Endodermal cell (in vitro differentiated cells): Measurements from ENCODE around the gene ELMO1. TPM values are rescaled to one million over a fixed set of nuclear protein-coding genes. Genes with fewer than 3 reads are reported as not detected.

Experiments
- DNase-seq: peaks from one replicate; pipeline ENCODE4 v3.0.0-alpha.2; 2017
- H3K27ac ChIP-seq: 2 replicates; pipeline ENCODE4 v1.5.1; 2013; ENCODE audit warnings: mild to moderate bottlenecking, low read depth, low read length, moderate library complexity
- H3K27me3 ChIP-seq: 2 replicates; pipeline ENCODE4 v1.6.1; 2013; ENCODE audit warnings: mild to moderate bottlenecking, low read length, moderate library complexity; ENCODE audit not compliant: insufficient read depth, control insufficient read depth, poor library complexity, severe bottlenecking
- H3K36me3 ChIP-seq: 2 replicates; pipeline ENCODE4 v1.7.0; 2013; ENCODE audit warnings: mild to moderate bottlenecking, low read length, moderate library complexity; ENCODE audit not compliant: control insufficient read depth, insufficient read depth
- H3K4me1 ChIP-seq: one replicate; pipeline ENCODE4 v1.7.0; 2013; ENCODE audit warnings: low read length; ENCODE audit not compliant: control insufficient read depth, insufficient read depth
- H3K4me3 ChIP-seq: 2 replicates; pipeline ENCODE4 v1.5.1; 2013; ENCODE audit warnings: mild to moderate bottlenecking, low read length, moderate library complexity
- H3K9ac ChIP-seq: 2 replicates; pipeline ENCODE4 v1.6.1; 2013; ENCODE audit warnings: mild to moderate bottlenecking, low read length, moderate library complexity; ENCODE audit not compliant: poor library complexity, severe bottlenecking; ENCODE audit errors: extremely low read depth
- H3K9me3 ChIP-seq: 2 replicates; pipeline ENCODE4 v1.6.1; 2013; ENCODE audit warnings: mild to moderate bottlenecking, low read length, moderate library complexity; ENCODE audit not compliant: control insufficient read depth
- H3K27ac Mint-ChIP-seq: 2 replicates; pipeline ENCODE4 v1.8.0; 2020; ENCODE audit warnings: mixed read lengths
- H3K27me3 Mint-ChIP-seq: 2 replicates; pipeline ENCODE4 v1.8.0; 2021; ENCODE audit warnings: mild to moderate bottlenecking, mixed read lengths; ENCODE audit not compliant: insufficient read depth
- H3K36me3 Mint-ChIP-seq: 2 replicates; pipeline ENCODE4 v1.8.0; 2020; ENCODE audit warnings: low read depth, mixed read lengths
- H3K4me1 Mint-ChIP-seq: 2 replicates; pipeline ENCODE4 v1.8.0; 2020; ENCODE audit warnings: mixed read lengths
- H3K4me3 Mint-ChIP-seq: 2 replicates; pipeline ENCODE4 v1.8.0; 2020; ENCODE audit warnings: mild to moderate bottlenecking, moderate library complexity, mixed read lengths
- H3K9me3 Mint-ChIP-seq: 2 replicates; pipeline ENCODE4 v1.8.0; 2020; ENCODE audit warnings: mild to moderate bottlenecking, mixed read lengths
- WGBS, 2 experiments: methylation state at CpG; one replicate each; pipeline versions ENCODE4 v1.1.5 to v1.1.7; 2013; ENCODE audit warnings: missing lambda C conversion rate in 2 of 2, mixed read lengths in 1 of 2; ENCODE audit not compliant: insufficient coverage in 1 of 2, insufficient read length in 1 of 2; 5-methylcytosine and 5-hydroxymethylcytosine counted together
- total RNA-seq, 2 donors: library from RNA; stranded (reverse); fragmentation: NEBNext Ultra II Directional in 1 of 2; extraction: Animal tissue kit (Norgen Biotek cat#: 25700) in 1 of 2; gene quantifications; 2 replicates in 1 of 2; 3 replicates in 1 of 2; pipeline ENCODE4 v1.2.1, GENCODE V29; 2021
- TF ChIP-seq, protein P1 (sequence below): fragments of 200-600 bp; sonication (generic); conservative IDR thresholded peaks from 2 replicates; pipeline ENCODE4 v1.5.0; 2021; ENCODE audit warnings: antibody characterized with exemption, mild to moderate bottlenecking

The ELMO1 gene
- total RNA-seq, 2 donors from 2014 or later = 120 to 131 TPM

DNA sequence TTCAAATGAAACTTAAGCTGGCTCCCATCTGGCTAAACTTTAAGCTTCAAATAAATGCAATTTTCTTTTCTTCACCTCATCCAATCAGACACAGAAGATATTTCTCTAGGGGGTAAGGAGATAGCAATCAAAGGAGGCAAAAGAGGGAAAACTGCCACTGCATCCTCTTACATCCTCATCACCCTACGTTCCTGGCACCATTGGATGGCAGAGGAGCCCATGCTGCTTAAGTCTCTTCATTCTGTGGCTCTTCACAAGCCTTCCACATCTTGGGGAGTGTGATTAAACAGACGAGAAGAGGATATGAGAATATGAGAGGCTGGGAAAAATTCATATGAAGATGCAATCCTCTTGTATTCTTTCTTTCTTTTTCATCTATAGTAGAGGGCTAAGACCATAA is 378.6 kb downstream of the ELMO1 start:
- Histone ChIP-seq H3K27me3 (no peaks in the 10 kb centered on the region), H3K9me3 (no peaks in the 10 kb centered on the region), H3K36me3 (peaks cover 4% of the 10 kb centered on the region), H3K4me1 (no peaks in the 10 kb centered on the region), H3K4me3 (no peak overlapping the region), H3K27ac (no peak overlapping the region), H3K9ac (no peak overlapping the region)
- peaks cover 4% of the 10 kb centered on the region for H3K36me3 Mint-ChIP-seq
- WGBS, 2 experiments = 100% methylated on average over 1 of the region's 2 CpGs; no CpG with 5 or more reads in 1 of the 2 experiments
- peaks cover 2% of the 10 kb centered on the region for H3K4me1 Mint-ChIP-seq
- H3K27me3 Mint-ChIP-seq = no peaks in the 10 kb centered on the region
- no peak for DNase-seq
- no peak overlapping the region for H3K4me3 Mint-ChIP-seq
- H3K27ac Mint-ChIP-seq = no peak overlapping the region
- TF ChIP-seq, protein P1, sequence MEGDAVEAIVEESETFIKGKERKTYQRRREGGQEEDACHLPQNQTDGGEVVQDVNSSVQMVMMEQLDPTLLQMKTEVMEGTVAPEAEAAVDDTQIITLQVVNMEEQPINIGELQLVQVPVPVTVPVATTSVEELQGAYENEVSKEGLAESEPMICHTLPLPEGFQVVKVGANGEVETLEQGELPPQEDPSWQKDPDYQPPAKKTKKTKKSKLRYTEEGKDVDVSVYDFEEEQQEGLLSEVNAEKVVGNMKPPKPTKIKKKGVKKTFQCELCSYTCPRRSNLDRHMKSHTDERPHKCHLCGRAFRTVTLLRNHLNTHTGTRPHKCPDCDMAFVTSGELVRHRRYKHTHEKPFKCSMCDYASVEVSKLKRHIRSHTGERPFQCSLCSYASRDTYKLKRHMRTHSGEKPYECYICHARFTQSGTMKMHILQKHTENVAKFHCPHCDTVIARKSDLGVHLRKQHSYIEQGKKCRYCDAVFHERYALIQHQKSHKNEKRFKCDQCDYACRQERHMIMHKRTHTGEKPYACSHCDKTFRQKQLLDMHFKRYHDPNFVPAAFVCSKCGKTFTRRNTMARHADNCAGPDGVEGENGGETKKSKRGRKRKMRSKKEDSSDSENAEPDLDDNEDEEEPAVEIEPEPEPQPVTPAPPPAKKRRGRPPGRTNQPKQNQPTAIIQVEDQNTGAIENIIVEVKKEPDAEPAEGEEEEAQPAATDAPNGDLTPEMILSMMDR = no peak
- H3K9me3 Mint-ChIP-seq = no peaks in the 10 kb centered on the region

DNA sequence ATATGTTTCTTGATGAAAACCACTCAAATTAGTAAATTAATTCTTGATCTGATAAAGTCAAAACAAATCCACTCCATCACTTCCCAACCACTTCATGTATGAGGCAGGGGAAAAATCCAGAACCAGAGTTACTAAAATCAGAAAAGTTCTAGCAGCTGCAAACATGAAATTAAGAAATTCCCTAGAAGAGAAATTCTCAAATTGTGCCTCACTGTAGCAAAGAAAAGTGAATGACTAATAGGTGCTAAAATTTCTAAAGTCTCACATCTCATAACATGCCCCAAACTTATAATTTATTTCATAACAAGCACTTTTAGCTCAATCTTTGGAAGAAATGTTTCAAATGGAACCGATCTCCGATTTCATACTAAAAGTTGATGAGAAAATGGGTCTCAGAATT is 379.3 kb downstream of the ELMO1 start:
- H3K9me3 Mint-ChIP-seq = no peaks in the 10 kb centered on the region
- peaks cover 2% of the 10 kb centered on the region for H3K4me1 Mint-ChIP-seq
- H3K27ac ChIP-seq = no peak overlapping the region
- no peak overlapping the region for H3K27ac Mint-ChIP-seq
- H3K9ac ChIP-seq = no peak overlapping the region
- no peak overlapping the region for H3K4me3 ChIP-seq
- WGBS, 2 experiments = 97% methylated on average over 2 of the region's 2 CpGs; no CpG with 5 or more reads in 1 of the 2 experiments
- no peaks in the 10 kb centered on the region for H3K9me3 ChIP-seq
- peaks cover 4% of the 10 kb centered on the region for H3K36me3 ChIP-seq
- TF ChIP-seq, protein P1 = no peak
- no peaks in the 10 kb centered on the region for H3K27me3 ChIP-seq
- no peaks in the 10 kb centered on the region for H3K27me3 Mint-ChIP-seq
- peaks cover 4% of the 10 kb centered on the region for H3K36me3 Mint-ChIP-seq
- no peaks in the 10 kb centered on the region for H3K4me1 ChIP-seq
- no peak for DNase-seq
- no peak overlapping the region for H3K4me3 Mint-ChIP-seq

DNA sequence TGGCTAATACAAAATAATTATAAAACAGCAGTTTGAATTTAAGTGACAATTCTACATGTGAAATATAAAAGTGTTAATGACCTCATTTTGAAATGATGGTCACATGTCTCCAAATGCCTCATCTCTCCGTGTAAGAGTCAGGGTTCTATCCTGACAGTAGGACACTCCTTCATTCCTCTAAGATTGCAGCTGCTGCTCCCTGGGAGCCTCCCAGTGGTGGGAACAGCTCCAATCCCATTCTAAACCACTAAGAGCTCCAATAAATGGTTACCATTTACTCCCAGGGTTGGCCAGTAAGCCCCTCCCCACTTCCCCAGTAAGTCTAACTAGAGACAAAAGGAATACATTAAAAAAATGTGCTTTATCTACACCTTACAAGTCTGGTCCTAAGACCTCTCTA is 379.8 kb downstream of the ELMO1 start:
- Mint-ChIP-seq H3K36me3 (peaks cover 4% of the 10 kb centered on the region), H3K27ac (no peak overlapping the region), H3K4me1 (peaks cover 2% of the 10 kb centered on the region), H3K27me3 (no peaks in the 10 kb centered on the region), H3K4me3 (no peak overlapping the region), H3K9me3 (no peaks in the 10 kb centered on the region)
- 75 to 81% methylated on average over 1 of the region's 1 CpG for WGBS, 2 experiments
- H3K4me1 ChIP-seq = no peaks in the 10 kb centered on the region
- H3K27ac ChIP-seq = no peak overlapping the region
- H3K4me3 ChIP-seq = no peak overlapping the region
- H3K36me3 ChIP-seq = peaks cover 4% of the 10 kb centered on the region
- H3K27me3 ChIP-seq = no peaks in the 10 kb centered on the region
- DNase-seq = no peak
- H3K9ac ChIP-seq = no peak overlapping the region
- no peaks in the 10 kb centered on the region for H3K9me3 ChIP-seq
- TF ChIP-seq, protein P1 = peak; percentile 42
